Measurements from ENCODE around the gene SEPTIN10.

The SEPTIN10 gene

DNA sequence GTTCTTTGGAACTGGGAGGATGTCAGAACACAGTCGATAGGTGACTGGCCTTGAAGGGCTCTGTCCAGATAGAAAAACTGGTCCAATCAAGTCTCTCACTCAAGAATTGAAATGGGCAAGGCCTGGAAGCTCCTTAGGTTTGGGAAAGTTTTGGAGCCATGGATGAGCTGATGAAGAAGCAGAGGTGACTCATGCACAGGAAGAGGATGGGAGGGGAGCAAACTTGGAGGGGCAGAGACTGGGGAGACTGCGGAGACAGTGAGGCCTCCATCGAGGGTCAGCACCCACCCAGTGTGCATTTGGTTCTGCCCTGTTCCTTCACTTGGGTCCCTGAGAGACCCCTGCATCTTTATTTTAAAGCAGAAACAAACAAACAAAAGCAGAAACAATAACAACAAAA is 41.5 kb upstream of the SEPTIN10 start:
- no peak for ATAC-seq
- TF ChIP-seq RARB (CRISPR knock-in tag; IDR thresholded peaks at IDR 0.05): no peak
- no peak for TF ChIP-seq TCF4 (CRISPR knock-in tag; IDR thresholded peaks at IDR 0.05; ENCODE audit: borderline replicate concordance)
- TF ChIP-seq PPARA (CRISPR knock-in tag; IDR thresholded peaks at IDR 0.05; ENCODE audit: borderline replicate concordance): no peak
- TF ChIP-seq ZC3H10 (CRISPR knock-in tag; IDR thresholded peaks at IDR 0.05): no peak
- no peak for TF ChIP-seq ZFP30 (CRISPR knock-in tag; IDR thresholded peaks at IDR 0.05)
- no peak for TF ChIP-seq TSHZ2 (CRISPR knock-in tag; IDR thresholded peaks at IDR 0.05)
- TF ChIP-seq, protein P1, sequence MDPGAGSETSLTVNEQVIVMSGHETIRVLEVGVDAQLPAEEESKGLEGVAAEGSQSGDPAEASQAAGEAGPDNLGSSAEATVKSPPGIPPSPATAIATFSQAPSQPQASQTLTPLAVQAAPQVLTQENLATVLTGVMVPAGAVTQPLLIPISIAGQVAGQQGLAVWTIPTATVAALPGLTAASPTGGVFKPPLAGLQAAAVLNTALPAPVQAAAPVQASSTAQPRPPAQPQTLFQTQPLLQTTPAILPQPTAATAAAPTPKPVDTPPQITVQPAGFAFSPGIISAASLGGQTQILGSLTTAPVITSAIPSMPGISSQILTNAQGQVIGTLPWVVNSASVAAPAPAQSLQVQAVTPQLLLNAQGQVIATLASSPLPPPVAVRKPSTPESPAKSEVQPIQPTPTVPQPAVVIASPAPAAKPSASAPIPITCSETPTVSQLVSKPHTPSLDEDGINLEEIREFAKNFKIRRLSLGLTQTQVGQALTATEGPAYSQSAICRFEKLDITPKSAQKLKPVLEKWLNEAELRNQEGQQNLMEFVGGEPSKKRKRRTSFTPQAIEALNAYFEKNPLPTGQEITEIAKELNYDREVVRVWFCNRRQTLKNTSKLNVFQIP (CRISPR knock-in tag; IDR thresholded peaks at IDR 0.05; ENCODE audit: borderline replicate concordance, low read depth): no peak
- no peak for TF ChIP-seq TOX (CRISPR knock-in tag; IDR thresholded peaks at IDR 0.05; ENCODE audit: borderline replicate concordance)
- no peak for TF ChIP-seq GLIS3 (CRISPR knock-in tag; IDR thresholded peaks at IDR 0.05)
- TF ChIP-seq ZNF70 (CRISPR knock-in tag; IDR thresholded peaks at IDR 0.05): no peak
- no peak for TF ChIP-seq OSR1 (CRISPR knock-in tag; IDR thresholded peaks at IDR 0.05)
- TF ChIP-seq CSDC2 (CRISPR knock-in tag; IDR thresholded peaks at IDR 0.05): no peak
- no peak for TF ChIP-seq SNAI2 (CRISPR knock-in tag; IDR thresholded peaks at IDR 0.05)
- TF ChIP-seq, protein P2, sequence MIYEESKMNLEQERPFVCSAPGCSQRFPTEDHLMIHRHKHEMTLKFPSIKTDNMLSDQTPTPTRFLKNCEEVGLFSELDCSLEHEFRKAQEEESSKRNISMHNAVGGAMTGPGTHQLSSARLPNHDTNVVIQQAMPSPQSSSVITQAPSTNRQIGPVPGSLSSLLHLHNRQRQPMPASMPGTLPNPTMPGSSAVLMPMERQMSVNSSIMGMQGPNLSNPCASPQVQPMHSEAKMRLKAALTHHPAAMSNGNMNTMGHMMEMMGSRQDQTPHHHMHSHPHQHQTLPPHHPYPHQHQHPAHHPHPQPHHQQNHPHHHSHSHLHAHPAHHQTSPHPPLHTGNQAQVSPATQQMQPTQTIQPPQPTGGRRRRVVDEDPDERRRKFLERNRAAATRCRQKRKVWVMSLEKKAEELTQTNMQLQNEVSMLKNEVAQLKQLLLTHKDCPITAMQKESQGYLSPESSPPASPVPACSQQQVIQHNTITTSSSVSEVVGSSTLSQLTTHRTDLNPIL (CRISPR knock-in tag; IDR thresholded peaks at IDR 0.05; ENCODE audit: low read depth): no peak
- no peak for TF ChIP-seq ISL1 (CRISPR knock-in tag; IDR thresholded peaks at IDR 0.05)
- TF ChIP-seq BACH2 (CRISPR knock-in tag; IDR thresholded peaks at IDR 0.05; ENCODE audit: borderline replicate concordance): no peak

DNA sequence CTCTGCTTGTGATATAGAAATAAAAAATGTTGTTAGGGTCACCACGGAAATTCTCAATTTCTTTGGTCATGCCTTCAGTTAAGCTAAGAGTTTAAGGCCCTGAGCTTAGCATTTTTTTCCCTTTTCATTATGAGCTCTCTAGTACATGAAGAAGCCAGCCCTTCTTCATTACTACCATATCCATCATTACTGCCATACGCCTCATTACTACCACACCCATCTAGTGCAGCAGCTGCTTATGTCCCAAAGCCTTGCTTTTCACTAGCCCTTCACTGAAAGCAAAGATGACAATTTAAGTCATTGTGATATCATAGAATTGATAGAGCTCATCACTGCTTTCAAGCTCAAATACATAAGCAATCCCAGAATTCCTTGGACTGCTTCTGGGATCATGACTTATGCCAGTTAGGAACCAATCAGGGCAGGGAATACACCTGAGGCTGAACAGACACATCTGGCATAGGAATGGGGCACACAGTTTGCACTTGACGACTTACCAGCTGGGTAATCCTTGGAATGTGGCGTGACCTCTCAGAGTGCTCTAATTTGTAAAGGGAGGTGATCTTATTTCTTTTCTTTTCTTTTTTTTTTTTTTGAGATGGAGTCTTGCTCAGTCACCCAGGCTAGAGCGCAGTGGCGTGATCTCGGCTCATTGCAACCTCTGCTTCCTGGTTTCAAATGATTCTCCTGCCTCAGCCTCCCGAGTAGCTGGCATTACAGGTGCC is 40.7 kb upstream of the SEPTIN10 start:
- TF ChIP-seq ARNTL (CRISPR knock-in tag; IDR thresholded peaks at IDR 0.05; ENCODE audit: borderline replicate concordance, low read depth): no peak
- TF ChIP-seq, protein P3, sequence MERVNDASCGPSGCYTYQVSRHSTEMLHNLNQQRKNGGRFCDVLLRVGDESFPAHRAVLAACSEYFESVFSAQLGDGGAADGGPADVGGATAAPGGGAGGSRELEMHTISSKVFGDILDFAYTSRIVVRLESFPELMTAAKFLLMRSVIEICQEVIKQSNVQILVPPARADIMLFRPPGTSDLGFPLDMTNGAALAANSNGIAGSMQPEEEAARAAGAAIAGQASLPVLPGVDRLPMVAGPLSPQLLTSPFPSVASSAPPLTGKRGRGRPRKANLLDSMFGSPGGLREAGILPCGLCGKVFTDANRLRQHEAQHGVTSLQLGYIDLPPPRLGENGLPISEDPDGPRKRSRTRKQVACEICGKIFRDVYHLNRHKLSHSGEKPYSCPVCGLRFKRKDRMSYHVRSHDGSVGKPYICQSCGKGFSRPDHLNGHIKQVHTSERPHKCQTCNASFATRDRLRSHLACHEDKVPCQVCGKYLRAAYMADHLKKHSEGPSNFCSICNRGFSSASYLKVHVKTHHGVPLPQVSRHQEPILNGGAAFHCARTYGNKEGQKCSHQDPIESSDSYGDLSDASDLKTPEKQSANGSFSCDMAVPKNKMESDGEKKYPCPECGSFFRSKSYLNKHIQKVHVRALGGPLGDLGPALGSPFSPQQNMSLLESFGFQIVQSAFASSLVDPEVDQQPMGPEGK (CRISPR knock-in tag; IDR thresholded peaks at IDR 0.05; ENCODE audit: borderline replicate concordance): no peak
- TF ChIP-seq GLIS3 (CRISPR knock-in tag; IDR thresholded peaks at IDR 0.05): no peak
- TF ChIP-seq ZNF8 (CRISPR knock-in tag; IDR thresholded peaks at IDR 0.05): no peak
- no peak for TF ChIP-seq BACH2 (CRISPR knock-in tag; IDR thresholded peaks at IDR 0.05; ENCODE audit: borderline replicate concordance)
- TF ChIP-seq, protein P4, sequence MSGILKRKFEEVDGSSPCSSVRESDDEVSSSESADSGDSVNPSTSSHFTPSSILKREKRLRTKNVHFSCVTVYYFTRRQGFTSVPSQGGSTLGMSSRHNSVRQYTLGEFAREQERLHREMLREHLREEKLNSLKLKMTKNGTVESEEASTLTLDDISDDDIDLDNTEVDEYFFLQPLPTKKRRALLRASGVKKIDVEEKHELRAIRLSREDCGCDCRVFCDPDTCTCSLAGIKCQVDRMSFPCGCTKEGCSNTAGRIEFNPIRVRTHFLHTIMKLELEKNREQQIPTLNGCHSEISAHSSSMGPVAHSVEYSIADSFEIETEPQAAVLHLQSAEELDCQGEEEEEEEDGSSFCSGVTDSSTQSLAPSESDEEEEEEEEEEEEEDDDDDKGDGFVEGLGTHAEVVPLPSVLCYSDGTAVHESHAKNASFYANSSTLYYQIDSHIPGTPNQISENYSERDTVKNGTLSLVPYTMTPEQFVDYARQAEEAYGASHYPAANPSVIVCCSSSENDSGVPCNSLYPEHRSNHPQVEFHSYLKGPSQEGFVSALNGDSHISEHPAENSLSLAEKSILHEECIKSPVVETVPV (CRISPR knock-in tag; IDR thresholded peaks at IDR 0.05): no peak
- ATAC-seq: no peak
